ENCODE results near the gene CERT1. TPM values are rescaled to one million over a fixed set of nuclear protein-coding genes. Genes with fewer than 3 reads are reported as not detected.
A peak's percentile ranks its signal among the peaks of the same experiment; 100 is the strongest.

CERT1 gene
- total RNA-seq, 6 experiments from 2014 or later, result 19.4 to 28.3 (median 22.4) TPM

DNA sequence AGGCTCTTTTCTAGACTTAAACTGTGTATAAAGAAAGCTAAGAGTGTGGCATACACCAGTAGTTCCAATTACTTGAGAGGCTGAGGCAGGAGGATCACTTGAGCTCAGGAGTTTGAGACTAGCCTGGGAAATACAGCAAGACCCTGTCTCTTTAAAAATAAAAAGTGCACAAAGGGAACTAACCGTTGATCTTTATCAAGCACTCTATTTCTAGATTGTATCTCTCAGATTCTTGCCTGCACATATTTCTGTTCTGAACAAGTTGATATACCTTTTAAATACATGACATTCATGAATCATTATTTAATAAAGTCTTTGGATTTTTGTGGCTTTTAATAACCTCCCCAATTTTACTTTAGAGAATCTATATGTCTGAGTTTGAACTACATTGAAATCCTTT is 127.2 kb downstream of the CERT1 start:
- TF ChIP-seq, protein P1, sequence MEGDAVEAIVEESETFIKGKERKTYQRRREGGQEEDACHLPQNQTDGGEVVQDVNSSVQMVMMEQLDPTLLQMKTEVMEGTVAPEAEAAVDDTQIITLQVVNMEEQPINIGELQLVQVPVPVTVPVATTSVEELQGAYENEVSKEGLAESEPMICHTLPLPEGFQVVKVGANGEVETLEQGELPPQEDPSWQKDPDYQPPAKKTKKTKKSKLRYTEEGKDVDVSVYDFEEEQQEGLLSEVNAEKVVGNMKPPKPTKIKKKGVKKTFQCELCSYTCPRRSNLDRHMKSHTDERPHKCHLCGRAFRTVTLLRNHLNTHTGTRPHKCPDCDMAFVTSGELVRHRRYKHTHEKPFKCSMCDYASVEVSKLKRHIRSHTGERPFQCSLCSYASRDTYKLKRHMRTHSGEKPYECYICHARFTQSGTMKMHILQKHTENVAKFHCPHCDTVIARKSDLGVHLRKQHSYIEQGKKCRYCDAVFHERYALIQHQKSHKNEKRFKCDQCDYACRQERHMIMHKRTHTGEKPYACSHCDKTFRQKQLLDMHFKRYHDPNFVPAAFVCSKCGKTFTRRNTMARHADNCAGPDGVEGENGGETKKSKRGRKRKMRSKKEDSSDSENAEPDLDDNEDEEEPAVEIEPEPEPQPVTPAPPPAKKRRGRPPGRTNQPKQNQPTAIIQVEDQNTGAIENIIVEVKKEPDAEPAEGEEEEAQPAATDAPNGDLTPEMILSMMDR (IDR thresholded peaks at IDR 0.05), result no peak
- no peaks in the 10 kb centered on the region for H3K36me3 Mint-ChIP-seq (ENCODE audit: low read depth)
- H3K27me3 Mint-ChIP-seq (ENCODE audit: insufficient read depth), result no peaks in the 10 kb centered on the region; the same call in 1 of the 2 replicates
- H3K9me3 Mint-ChIP-seq, result no peaks in the 10 kb centered on the region
- no peak overlapping the region for H3K4me3 Mint-ChIP-seq
- H3K27ac Mint-ChIP-seq, result 0 out of 2 replicates have a peak overlapping the region, but pooled peaks have one; percentile 18
- DNase-seq, result no peak
- H3K4me1 Mint-ChIP-seq (ENCODE audit: low read depth), result peaks cover 18% of the 10 kb centered on the region

DNA sequence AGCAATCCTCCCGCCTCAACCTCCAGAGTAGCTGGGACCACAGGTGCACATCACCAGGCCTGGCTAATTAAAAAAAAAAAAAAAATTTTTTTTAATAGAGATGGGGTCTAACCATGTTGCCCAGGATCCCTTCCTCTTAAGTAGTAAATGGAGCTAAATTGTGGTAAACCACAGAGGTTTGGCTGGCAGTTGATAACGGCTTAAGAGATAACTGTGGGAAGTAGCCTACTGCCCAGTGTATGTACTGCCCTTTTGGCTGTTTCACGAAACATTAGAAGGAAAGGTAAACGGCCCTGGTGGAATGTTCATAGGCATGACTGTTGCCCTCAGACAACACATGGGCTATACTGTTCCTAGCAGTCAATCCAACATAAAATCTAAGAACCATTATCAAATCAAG is 130.0 kb downstream of the CERT1 start:
- TF ChIP-seq, protein P1 (IDR thresholded peaks at IDR 0.05), result no peak
- Mint-ChIP-seq H3K9me3 (no peaks in the 10 kb centered on the region), H3K4me1 (ENCODE audit: low read depth) (peaks cover 18% of the 10 kb centered on the region), H3K36me3 (ENCODE audit: low read depth) (no peaks in the 10 kb centered on the region), H3K27ac (no peak overlapping the region), H3K4me3 (no peak overlapping the region), H3K27me3 (ENCODE audit: insufficient read depth) (no peaks in the 10 kb centered on the region)
- no peak for DNase-seq

DNA sequence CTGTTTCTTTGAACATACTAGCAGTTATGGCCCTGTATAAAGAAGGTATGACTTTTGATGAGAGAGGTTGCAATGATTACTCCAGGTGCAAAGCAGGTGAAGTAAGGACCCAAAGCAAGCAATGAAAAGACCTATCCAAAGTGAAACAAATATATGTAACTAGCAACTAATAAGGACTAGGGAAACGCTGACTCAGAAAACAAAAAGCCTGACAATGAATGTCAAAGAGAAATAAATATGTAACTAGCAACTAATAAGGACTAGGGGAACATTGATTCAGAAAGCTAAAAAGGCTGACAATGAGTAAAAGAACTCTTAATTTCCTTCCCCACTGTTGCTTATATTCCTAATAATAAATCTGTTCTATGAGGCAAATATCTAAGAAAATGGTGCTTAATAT is 131.3 kb downstream of the CERT1 start:
- H3K4me3 Mint-ChIP-seq, result no peak overlapping the region

DNA sequence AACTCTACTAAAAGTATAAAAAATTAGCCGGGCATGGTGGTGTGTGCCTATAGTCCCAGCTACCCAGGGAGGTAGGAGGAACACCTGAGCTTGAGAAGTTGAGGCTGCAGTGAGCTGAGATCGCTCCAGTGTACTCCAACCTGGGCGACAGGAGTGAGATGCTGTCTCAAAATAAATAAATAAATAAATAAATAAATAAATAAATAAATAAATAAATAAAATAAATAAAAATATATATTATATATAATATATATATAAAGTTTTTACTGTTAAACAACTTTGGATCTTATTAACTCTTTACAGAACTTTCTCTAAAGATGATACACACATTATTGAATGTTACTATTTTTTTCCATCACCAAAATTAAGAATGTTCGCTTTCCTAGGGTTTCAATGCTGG is 136.0 kb downstream of the CERT1 start:
- TF ChIP-seq, protein P1 (IDR thresholded peaks at IDR 0.05), result no peak
- no peak overlapping the region for H3K4me3 Mint-ChIP-seq
- no peak for DNase-seq
- no peaks in the 10 kb centered on the region for H3K9me3 Mint-ChIP-seq
- no peaks in the 10 kb centered on the region; the same call in 1 of the 2 replicates for H3K36me3 Mint-ChIP-seq (ENCODE audit: low read depth)
- H3K27ac Mint-ChIP-seq, result no peak overlapping the region
- no peaks in the 10 kb centered on the region for H3K27me3 Mint-ChIP-seq (ENCODE audit: insufficient read depth)
- H3K4me1 Mint-ChIP-seq (ENCODE audit: low read depth), result no peaks in the 10 kb centered on the region

More for the DNA sequence above, 131.3 kb downstream of the CERT1 start:
- no peaks in the 10 kb centered on the region for H3K27me3 Mint-ChIP-seq (ENCODE audit: insufficient read depth)
- no peaks in the 10 kb centered on the region for H3K36me3 Mint-ChIP-seq (ENCODE audit: low read depth)
- no peak for DNase-seq
- H3K4me1 Mint-ChIP-seq (ENCODE audit: low read depth), result peaks cover 18% of the 10 kb centered on the region
- no peaks in the 10 kb centered on the region for H3K9me3 Mint-ChIP-seq
- TF ChIP-seq, protein P1 (IDR thresholded peaks at IDR 0.05), result no peak
- no peak overlapping the region for H3K27ac Mint-ChIP-seq

- Mint-ChIP-seq H3K27ac (no peak overlapping the region), H3K36me3 (ENCODE audit: low read depth) (no peaks in the 10 kb centered on the region; the same call in 1 of the 2 replicates)
These were observed 137.0 kb downstream of the CERT1 start for GRCh38 chr5:75374394-75374814.

More at GRCh38 chr5:75374394-75374814, 137.0 kb downstream of the CERT1 start:
- no peaks in the 10 kb centered on the region for H3K27me3 Mint-ChIP-seq (ENCODE audit: insufficient read depth)
- TF ChIP-seq, protein P1 (IDR thresholded peaks at IDR 0.05), result no peak
- H3K4me3 Mint-ChIP-seq, result no peak overlapping the region
- DNase-seq, result no peak
- no peaks in the 10 kb centered on the region for H3K9me3 Mint-ChIP-seq
- H3K4me1 Mint-ChIP-seq (ENCODE audit: low read depth), result no peaks in the 10 kb centered on the region

All from HFFc6 (cell line).